HG03521 (cell line): ENCODE measurements around the gene DRG1.
"Not testable (repeated sequence)": the region's sequence is repeated elsewhere in the genome, so short reads cannot be mapped to it uniquely, and the experiment has no call there.

Experiments used
- ATAC-seq: cut with Tn5 transposase; IDR thresholded peaks from one replicate; pipeline ENCODE4 v1.9.1; 2021; ENCODE audit warnings: mild to moderate bottlenecking, moderate library complexity; ENCODE audit not compliant: unreplicated experiment

Gene DRG1

DNA sequence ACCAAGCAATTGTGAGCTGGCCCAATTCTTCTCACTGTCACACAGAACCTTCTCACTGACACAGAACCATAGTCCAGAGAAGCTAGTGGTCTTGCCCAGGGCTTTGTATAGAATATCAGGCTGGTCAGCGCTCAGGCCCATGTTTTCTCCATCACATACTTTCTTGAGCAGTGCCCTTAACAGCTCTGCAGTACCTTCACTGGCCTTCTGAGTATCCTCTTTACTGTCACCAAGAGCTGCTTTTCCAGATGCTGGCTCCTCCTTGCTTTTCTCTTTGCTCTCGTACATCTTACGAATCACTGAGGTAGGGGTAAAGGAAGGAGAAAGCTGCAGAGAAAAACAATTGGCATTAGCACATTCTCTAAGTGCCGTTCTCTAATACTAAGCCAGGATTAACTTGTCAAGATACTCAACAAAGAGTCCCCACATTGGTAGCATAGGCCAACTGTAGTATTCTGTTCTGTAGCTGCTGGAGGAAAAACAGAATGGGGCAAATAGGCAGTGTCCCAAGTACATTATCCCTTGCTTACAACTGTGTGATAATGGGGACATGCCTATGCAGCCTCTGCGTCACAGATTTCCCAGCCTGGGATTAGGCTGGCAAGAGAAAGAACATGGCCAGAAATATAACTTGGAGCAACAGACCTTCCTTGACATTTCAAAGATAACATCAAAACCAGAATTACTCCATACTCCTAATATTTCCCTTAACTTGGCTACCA lies 43.5 kb downstream of the DRG1 start:
- no peak for ATAC-seq

DNA sequence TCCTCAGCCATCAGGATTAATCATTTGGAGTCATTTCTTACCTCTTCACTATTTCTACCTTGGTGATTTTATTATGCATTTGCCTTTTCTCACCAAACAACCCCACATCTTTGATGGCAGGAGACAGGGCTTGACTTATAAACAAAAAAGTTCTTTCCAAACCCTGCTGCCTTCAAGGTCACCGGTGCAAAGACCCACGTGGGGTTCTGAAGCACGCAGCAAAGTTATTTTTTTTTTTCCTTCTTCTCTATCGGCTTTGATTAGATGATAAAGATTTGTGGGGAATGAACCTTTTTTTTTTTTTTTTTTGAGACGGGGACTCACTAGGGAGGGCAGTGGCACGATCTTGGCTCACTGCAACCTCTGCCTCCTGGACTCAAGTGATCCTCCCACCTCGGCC lies 44.1 kb downstream of the DRG1 start:
- no peak for ATAC-seq

DNA sequence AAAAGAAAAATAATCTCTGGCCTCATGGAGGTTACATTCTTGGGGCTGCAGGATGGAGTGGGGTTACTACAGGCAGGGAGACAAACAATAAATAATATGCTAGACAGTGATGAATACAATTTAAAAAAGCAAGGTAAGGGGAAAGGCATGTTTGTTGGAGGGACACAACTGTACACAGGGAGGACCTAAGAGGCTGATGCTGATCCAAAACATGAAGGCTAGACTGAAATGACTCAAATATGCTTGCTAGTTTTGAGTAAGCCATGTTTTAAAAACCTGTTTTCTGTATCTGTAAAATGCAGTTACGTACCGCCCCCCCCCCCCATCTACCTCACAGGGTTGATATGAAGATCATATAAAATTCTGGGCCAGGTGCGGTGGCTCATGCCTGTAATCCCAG lies 46.2 kb downstream of the DRG1 start:
- no peak for ATAC-seq

DNA sequence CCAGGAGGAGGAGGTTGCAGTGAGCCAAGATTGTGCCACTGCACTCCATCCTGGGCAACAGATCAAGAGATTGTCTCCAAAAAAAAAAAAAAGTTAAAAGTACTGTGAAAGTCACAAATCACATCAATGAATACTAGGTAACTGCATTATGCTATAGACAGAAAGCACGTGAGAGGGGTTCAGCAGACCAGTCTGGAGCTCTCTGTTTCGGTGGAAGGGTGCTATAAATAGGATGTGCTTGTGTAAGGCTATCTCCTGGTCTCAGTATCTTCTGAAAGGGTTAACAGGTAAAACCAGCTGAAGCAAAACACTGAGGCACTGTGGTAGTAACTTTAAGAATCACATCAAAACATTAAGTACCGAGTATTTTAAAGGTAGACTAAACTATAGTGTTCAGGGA lies 46.8 kb downstream of the DRG1 start:
- no peak for ATAC-seq

DNA sequence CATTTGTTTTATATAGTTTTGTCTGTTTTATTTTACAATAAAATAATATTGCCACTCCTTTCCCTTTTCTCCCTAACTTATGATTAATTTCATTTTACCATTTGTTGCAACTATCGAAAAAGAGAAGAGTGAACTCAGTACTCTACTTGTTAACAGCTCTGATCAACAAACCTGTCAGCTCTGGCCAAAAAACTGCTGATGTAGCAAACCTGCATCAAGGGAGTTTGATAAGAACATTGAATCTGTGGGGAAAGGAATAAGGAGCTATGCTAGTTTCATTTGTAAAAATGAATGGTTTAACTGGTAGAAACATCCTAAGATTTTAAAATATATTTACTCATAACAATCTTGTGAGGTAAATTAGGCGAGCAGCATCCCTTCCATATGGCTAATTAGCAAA lies 47.4 kb downstream of the DRG1 start:
- no peak for ATAC-seq

DNA sequence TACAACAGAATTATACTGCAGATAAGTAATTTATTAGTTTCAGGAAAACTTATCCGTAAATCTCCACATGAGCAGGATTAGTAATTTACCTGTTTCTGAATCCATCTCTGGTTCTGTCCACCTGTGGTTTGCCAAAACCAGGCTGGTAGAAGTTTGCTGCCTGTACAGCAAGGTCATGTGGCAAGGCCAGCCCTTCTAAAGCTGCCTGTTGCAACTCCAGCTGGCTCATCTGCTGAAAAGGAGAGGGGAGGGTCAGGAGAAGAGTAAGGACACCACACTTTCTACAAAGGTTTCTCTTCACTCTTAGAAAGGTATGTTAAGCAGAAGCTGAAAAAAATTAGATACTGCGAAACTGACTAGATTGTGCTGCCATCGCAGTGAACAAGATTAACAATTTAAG lies 47.9 kb downstream of the DRG1 start:
- no peak for ATAC-seq

DNA sequence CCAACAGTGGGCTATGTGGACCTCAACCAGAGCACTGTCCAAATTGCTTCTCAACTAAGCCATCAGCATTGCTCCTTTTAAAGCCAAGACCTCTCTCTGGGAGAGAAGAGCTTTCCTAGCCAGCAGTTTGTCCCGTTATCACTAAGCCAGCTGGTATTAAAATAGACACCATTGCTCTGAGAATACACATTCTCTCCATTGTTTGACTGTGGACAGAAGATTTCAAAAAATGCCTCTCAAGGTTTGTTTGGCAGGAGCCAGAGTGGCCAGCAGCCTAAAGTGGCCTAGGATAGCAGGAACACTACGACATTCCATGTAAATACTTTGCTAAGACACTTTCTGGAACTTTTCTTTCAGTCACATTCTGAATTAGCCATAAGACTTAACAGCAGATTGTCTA lies 49.0 kb downstream of the DRG1 start:
- no peak for ATAC-seq

DNA sequence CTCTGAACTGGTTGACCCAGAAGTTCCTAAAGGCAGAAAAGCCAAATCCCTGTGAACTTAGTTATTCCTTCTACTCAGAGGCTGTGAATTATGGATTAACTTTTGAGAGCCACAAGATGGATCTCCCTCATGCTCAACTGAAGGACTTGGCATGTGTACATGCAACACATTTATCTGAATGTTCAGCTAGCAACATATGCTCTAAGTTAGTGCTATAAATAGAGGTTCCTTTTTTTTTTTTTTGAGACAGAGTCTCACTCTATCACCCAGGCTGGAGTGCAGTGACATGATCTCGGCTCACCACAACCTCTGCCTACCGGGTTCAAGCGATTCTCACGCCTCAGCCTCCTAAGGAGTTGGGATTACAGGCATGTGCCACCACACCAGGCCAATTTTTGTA lies 50.1 kb downstream of the DRG1 start:
- ATAC-seq: no peak

DNA sequence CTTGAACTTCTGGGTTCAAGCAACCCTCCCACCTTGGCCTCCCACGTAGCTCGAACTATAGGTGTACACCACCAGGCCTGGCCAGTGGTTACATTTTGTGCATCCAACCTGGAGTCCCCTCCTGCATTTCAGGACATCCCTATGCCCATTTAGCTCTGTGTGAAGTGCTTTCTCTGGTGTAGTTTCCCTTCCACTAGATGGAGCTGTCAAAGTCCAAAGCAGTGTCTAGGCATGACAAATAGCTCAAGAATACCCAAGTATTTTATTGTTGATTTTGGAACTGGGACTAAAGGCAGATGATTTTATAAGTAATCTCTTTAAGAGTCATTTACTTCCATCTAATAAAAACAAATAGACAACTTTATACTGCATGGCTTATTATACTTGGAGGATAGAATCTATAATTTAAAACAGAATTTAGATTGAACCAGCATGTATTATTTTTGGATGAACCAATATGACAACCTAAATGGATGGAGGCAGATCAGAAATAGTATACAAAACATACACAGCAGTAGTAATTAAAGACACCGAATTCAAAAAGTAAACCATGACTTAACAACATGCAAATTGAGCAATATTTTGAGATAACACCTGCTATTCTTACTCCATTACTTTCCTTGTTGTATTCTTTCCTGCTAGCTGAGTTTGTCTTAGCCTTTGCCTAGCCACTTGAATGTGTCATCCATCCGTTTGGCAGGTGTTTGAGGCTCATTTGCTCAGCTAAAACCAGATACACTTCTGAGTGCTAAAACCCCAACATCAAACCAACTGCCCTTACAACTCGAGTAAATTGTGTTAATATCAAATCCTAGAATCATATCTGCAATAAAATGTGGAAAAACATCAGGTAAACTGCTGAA lies 52.5 kb downstream of the DRG1 start:
- no peak for ATAC-seq

DNA sequence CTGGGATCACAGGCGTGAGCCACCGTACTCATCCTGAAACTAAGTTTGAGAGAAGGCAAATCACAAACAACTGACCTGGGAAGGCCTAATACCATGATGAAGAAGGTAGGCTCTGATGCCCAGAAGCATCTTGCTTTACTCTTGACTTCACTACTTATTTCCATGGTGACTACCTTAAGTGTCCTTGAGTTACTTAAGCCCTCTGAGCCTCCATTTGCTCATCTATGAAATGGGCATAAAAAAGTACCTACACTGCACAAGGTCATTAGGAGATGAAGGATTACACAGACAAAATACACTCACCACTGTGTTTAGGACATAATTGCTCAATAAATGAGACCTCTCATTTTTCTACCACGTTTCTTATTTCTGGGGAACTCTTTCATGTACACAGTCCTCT lies 62.3 kb downstream of the DRG1 start:
- no peak for ATAC-seq

DNA sequence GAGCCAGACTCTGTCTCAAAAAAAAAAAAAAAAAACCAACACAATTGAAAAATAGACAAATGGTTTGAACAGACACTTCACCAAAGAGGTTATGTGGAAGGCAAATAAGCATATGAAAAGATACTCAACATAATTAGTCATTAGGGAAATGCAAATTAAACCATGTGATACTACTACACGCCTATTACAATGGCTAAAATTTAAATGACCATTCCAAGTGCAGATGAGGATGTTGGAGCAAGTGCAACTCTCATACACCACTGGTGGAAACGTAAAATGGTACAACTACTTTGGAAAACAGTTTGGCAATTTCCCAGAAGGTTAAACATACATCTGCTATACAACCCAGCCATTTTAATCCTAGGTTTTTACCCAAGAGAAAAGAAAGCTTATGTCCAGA lies 65.9 kb downstream of the DRG1 start:
- no peak for ATAC-seq

DNA sequence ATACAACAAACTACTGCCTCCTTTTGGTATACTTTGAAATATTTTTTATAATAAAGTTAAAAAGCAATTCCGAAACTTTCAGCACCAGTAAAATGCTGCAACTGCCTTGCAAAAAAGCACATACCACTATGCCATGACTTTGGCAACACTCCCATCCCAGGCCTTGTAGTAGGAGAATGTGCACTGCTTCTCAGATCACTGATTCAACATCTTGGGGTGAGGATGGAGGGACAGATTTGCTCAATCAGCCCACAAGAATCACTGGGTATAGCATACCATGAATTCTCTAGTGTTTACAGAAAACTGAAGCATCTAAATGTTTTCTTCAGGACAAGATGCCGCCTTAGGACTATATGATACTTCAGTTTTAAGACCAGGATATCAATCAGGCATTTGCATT lies 75.3 kb downstream of the DRG1 start:
- ATAC-seq: no peak

DNA sequence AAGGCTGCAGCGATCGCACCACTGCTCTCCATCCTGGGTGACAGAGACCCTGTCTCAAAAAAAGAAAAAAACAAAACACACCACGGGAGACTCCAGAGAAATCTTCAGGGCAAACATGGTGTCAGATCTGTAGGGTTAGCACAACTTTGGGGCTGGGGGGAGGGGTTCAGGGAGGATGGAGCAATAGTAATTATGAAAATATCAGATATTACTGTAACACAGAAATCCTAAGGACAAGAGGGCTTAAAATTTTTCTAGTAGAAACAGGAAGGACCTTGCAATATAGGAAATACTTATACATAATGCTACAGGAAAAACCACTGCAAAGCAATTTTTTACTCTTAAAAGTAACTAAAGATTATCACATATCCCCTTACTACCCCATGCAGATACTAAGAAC lies 76.4 kb downstream of the DRG1 start:
- no peak for ATAC-seq

DNA sequence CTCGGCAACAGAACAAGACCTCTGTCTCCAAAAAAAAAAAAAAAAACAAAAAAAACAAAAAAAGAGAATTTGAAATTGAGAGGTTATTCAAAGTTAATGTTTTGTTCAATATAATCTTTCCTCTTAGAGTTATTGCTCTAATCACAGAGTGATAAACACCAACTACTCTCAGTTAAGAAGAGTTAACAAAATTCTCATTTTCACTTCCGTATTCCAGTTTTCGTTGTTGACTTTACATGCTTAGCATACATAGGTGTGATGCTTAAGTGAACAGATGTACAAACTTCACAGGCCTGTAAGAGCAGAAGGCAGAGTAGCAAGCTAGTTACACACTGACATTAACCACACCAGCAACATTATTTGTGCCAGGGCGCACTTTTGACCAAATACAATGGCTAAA lies 77.9 kb downstream of the DRG1 start:
- no peak for ATAC-seq

DNA sequence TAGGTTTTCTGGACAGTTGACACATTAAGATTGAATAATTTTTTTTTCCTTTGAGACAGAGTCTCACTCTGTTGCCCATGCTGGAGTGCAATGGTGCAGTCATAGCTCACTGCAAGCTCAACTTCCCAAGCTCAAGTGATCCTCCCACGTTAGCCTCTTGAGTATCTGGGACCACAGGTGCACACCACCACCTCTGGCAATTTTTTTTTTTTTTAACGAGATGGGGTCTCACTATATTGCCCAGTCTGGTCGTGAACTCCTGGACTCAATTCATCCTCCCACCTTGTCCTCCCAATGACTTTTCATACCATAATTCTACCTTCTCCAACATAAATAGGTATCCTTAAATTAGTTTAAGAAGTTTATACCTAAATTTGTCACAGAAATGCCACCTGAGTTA lies 81.7 kb downstream of the DRG1 start:
- no peak for ATAC-seq

DNA sequence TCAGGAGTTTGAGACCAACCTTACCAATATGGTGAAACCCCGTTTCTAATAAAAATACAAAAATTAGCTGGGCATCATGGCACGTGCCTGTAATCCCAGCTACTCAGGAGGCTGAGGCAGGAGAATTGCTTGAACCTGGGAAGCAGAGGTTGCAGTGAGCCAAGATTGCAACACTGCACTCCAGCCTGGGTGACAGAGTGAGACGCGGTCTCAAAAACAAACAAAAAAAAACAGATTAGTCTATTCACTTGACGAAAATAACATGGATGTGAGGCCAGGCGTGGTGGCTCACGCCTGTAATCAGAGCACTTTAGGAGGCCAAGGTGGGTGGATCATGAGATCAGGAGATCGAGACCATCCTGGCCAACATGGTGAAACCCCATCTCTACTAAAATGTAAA lies 83.1 kb downstream of the DRG1 start:
- ATAC-seq: not testable (repeated sequence)
